HFFc6 (cell line): ENCODE measurements around the gene PCBD2. TPM values are rescaled to one million over a fixed set of nuclear protein-coding genes. Genes with fewer than 3 reads are reported as not detected.
"Not testable (repeated sequence)": the region's sequence is repeated elsewhere in the genome, so short reads cannot be mapped to it uniquely, and the experiment has no call there.

Experiments used
- DNase-seq: peaks from one replicate; pipeline ENCODE4 v3.0.0-alpha.2; 2018
- H3K27ac Mint-ChIP-seq: 2 replicates; pipeline ENCODE4 v1.8.0; 2020; ENCODE audit warnings: mild to moderate bottlenecking, mixed read lengths
- H3K27me3 Mint-ChIP-seq: 2 replicates; pipeline ENCODE4 v1.8.0; 2021; ENCODE audit warnings: mild to moderate bottlenecking, moderate library complexity, mixed read lengths; ENCODE audit not compliant: insufficient read depth
- H3K36me3 Mint-ChIP-seq: 2 replicates; pipeline ENCODE4 v1.8.0; 2021; ENCODE audit warnings: low read depth, mixed read lengths
- H3K4me1 Mint-ChIP-seq: 2 replicates; pipeline ENCODE4 v1.8.0; 2020; ENCODE audit warnings: low read depth, mixed read lengths
- H3K4me3 Mint-ChIP-seq: 2 replicates; pipeline ENCODE4 v1.8.0; 2020; ENCODE audit warnings: mild to moderate bottlenecking, moderate library complexity, mixed read lengths
- H3K9me3 Mint-ChIP-seq: 2 replicates; pipeline ENCODE4 v1.8.0; 2020; ENCODE audit warnings: mild to moderate bottlenecking, mixed read lengths
- total RNA-seq, 6 experiments: library from RNA; stranded (reverse); fragmentation: NEBNext Ultra II Directional; extraction: Animal tissue kit (Norgen Biotek cat#: 25700); gene quantifications; 2 replicates in 1 of 6; 3 replicates in 5 of 6; pipeline ENCODE4 v1.2.3, GENCODE V29; 2021
- TF ChIP-seq, protein P1 (sequence below): fragments of 200-600 bp; sonication (generic); IDR thresholded peaks from 2 replicates; pipeline ENCODE4 v1.5.0; 2021; ENCODE audit warnings: antibody characterized with exemption, mild to moderate bottlenecking

Gene PCBD2
- total RNA-seq, 6 experiments from 2014 or later: 8.6 to 11.4 (median 10.0) TPM

DNA sequence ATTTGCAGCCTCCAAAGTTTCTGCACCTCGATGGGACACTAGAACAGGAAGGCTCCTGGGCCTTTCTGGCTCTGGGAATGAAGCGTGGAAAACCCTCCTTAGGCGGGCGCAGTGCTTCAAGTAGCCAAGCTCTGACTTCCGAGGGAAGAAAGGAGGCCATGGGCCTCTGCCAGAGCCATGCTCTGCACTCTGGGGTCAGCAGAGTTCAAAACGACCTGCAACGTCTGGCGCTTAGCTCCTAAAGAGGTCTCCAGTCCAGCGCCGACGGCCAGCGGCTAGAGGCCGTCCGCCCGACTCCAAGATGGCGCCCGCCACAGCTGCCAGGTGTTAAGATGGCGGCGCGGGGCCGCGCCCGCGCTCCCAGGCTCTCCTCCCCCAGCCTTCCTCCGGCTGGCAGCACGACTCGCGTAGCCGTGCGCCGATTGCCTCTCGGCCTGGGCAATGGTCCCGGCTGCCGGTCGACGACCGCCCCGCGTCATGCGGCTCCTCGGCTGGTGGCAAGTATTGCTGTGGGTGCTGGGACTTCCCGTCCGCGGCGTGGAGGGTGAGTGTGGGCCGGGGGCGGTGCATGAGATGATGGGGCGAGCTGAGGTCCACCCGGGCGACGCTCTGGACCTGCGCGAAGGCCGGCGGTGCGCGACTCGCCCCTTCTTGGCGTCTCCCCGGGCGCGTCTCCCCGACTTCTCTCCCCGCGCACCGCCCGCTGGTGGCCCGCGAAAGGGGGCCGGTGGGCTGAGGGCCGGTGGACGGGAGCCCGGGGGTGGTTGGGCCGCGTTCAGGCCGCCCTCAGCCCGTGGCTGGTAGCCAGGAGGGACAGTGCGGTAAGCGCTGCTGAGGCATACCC lies 30.7 kb upstream of the PCBD2 start, which contains the start of gene TXNDC15:
Gene TXNDC15, plus strand, starts transcription at position 385 of the 844 bp plus-strand sequence. Its CDS starts 57 bp downstream, at position 442.
- Mint-ChIP-seq H3K36me3 (peaks cover 14% of the 10 kb centered on the region), H3K4me1 (peaks cover 28% of the 10 kb centered on the region), H3K27ac (peak within 1 kb of the TSS; percentile 99), H3K9me3 (no peaks in the 10 kb centered on the region), H3K4me3 (peak within 1 kb of the TSS; percentile 93), H3K27me3 (no peaks in the 10 kb centered on the region; the same call in 1 of the 2 replicates)
- TF ChIP-seq, protein P1, sequence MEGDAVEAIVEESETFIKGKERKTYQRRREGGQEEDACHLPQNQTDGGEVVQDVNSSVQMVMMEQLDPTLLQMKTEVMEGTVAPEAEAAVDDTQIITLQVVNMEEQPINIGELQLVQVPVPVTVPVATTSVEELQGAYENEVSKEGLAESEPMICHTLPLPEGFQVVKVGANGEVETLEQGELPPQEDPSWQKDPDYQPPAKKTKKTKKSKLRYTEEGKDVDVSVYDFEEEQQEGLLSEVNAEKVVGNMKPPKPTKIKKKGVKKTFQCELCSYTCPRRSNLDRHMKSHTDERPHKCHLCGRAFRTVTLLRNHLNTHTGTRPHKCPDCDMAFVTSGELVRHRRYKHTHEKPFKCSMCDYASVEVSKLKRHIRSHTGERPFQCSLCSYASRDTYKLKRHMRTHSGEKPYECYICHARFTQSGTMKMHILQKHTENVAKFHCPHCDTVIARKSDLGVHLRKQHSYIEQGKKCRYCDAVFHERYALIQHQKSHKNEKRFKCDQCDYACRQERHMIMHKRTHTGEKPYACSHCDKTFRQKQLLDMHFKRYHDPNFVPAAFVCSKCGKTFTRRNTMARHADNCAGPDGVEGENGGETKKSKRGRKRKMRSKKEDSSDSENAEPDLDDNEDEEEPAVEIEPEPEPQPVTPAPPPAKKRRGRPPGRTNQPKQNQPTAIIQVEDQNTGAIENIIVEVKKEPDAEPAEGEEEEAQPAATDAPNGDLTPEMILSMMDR: 0 out of 2 replicates have a peak, but pooled peaks have one; percentile 8
- DNase-seq: peak; percentile 72

DNA sequence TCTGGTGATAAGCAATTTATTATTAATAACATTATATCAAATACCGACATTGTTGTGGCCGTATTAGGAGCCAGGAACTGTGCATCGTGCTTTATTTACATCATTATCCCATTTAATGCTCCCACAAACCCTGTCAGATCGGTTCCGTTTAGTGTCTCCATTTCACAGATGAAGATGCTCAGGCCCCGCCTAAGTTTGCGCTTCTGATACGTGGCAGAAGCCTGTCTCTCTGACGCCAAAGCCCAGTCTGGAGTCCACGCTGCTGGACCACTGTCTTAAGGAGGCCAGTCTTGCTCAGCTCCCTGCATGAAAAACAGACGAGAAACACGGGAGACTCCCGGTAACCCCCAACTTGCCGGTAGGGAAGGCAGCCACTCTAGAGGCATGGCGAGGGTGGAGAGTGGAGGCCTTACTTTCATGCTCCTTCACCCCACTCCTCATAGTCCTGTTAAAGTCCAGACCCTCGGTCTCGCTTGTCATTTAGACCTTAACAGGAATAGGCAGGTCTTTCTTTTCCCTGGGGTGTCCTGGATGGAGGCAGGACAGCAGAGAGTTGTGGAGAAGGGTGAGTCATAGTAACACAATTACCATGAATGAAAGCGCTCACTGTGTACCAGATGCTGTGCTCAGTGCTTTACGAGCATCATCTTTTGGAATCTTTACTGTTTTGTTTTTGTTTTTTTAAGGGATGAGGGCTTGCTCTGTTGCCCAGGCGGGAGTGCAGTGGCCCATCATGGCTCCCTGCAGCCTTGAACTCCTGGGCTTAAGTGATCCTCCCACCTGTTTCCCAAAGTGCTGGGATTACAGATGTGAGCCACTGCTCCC lies 29.9 kb upstream of the PCBD2 start:
- TF ChIP-seq, protein P1: 0 out of 2 replicates have a peak, but pooled peaks have one; percentile 1
- Mint-ChIP-seq H3K36me3 (peaks cover 14% of the 10 kb centered on the region), H3K4me1 (peaks cover 30% of the 10 kb centered on the region), H3K27me3 (no peaks in the 10 kb centered on the region; the same call in 1 of the 2 replicates), H3K27ac (peak overlapping the region; percentile 99), H3K9me3 (no peaks in the 10 kb centered on the region), H3K4me3 (peak overlapping the region; percentile 93)
- peak; percentile 80 for DNase-seq

DNA sequence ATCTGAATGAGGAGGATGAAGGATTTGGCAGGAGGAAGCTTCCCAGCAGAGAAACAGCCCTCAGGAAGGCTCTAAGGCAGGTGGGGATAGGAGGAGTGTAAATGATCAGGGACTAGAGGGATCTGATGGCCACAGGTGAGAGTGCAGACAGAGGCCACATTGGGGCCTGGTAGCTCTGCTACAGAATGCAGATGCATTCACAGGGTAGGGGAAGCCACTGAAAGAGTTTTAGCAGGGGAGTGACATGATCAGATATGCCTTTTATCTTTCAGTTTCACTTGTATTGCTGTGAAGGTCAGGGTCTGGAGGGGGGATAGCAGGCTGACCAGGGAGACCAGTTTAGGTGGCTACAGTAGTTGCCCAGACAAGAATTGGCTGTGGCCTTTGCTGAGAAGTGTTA lies 27.8 kb upstream of the PCBD2 start:
- no peak for DNase-seq
- Mint-ChIP-seq H3K27me3 (no peaks in the 10 kb centered on the region; the same call in 1 of the 2 replicates), H3K4me3 (no peak overlapping the region), H3K36me3 (peaks cover 14% of the 10 kb centered on the region), H3K4me1 (peaks cover 35% of the 10 kb centered on the region), H3K27ac (no peak overlapping the region), H3K9me3 (no peaks in the 10 kb centered on the region)
- TF ChIP-seq, protein P1: no peak

DNA sequence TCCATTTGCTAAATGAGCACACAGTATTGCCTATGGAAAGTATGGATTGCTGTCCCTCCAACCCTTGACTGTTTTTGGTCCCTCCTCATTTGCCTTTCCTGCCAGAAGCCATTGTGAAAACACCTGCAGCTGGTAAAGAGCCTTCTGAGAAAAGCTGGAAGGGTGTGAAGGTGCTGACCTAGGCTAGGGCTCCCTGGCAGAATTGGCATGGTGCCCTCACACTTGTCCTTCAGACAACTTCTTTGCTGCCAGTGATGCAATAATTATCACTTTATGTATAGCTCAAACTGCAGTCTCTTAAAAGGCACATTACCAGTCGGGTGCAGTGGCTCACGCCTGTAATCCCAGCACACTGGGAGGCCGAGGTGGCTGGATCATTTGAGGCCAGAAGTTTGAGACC lies 26.5 kb upstream of the PCBD2 start:
- Mint-ChIP-seq H3K9me3 (no peaks in the 10 kb centered on the region), H3K4me3 (no peak overlapping the region), H3K4me1 (peaks cover 32% of the 10 kb centered on the region), H3K27me3 (no peaks in the 10 kb centered on the region; the same call in 1 of the 2 replicates), H3K36me3 (peaks cover 14% of the 10 kb centered on the region), H3K27ac (no peak overlapping the region)
- DNase-seq: no peak
- TF ChIP-seq, protein P1: no peak

DNA sequence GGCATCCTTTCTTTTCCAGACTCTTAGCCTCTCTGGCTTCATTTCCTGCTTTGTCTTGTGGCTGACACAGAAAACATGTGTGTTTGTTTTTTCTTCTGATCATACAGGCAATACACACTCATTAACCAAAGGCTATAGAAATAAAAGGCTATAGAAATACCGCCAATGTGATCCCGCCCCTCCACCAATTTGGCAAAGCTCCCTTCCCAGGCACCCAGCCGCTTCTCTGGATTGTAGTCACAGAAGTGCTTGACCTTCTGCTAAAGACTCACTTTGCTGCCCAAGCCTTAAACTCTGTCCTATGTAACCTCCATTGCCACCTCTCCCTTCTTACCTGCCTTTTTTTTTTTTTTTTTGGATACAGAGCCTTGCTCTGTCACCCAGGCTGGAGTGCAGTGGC lies 25.5 kb upstream of the PCBD2 start:
- Mint-ChIP-seq H3K4me3 (no peak overlapping the region), H3K4me1 (peaks cover 28% of the 10 kb centered on the region), H3K9me3 (no peaks in the 10 kb centered on the region), H3K36me3 (peaks cover 14% of the 10 kb centered on the region), H3K27ac (no peak overlapping the region), H3K27me3 (no peaks in the 10 kb centered on the region)
- DNase-seq: no peak
- TF ChIP-seq, protein P1: no peak

DNA sequence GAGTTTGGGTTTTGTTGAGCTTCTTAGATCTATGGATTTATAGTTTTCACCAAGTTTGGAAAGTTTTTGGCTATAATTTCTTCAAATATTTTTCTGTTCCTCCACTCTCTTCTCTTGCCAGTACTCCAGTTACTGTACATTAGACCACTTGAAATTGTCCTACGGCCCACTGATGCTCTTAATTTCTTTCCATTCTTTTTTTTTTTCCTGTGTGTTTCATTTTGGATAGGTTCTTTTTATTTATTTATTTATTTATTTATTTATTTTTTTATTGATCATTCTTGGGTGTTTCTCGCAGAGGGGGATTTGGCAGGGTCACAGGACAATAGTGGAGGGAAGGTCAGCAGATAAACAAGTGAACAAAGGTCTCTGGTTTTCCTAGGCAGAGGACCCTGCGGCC lies 24.0 kb upstream of the PCBD2 start:
- not testable (repeated sequence) for DNase-seq, H3K9me3 Mint-ChIP-seq, H3K27me3 Mint-ChIP-seq, H3K4me3 Mint-ChIP-seq, H3K27ac Mint-ChIP-seq
- Mint-ChIP-seq H3K4me1 (peaks cover 24% of the 10 kb centered on the region), H3K36me3 (peaks cover 14% of the 10 kb centered on the region)

DNA sequence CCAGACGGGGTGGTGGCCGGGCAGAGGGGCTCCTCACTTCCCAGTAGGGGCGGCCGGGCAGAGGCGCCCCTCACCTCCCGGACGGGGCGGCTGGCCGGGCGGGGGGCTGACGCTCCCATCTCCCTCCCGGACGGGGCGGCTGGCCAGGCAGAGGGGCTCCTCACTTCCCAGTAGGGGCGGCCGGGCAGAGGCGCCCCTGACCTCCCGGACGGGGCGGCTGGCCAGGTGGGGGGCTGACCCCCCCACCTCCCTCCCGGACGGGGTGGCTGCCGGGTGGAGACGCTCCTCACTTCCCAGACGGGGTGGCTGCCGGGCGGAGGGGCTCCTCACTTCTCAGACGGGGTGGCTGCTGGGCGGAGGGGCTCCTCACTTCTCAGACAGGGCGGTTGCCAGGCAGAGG lies 23.2 kb upstream of the PCBD2 start:
- H3K9me3 Mint-ChIP-seq, H3K27me3 Mint-ChIP-seq, H3K36me3 Mint-ChIP-seq, H3K27ac Mint-ChIP-seq, DNase-seq, H3K4me3 Mint-ChIP-seq: not testable (repeated sequence)
- H3K4me1 Mint-ChIP-seq: peaks cover 17% of the 10 kb centered on the region
